ENCODE results near the gene IL25. TPM values are rescaled to one million over a fixed set of nuclear protein-coding genes. Genes with fewer than 3 reads are reported as not detected.

The IL25 gene
- polyA plus RNA-seq, 1 of the 3 experiments (the other 2 are of a cell fraction), result not detected

DNA sequence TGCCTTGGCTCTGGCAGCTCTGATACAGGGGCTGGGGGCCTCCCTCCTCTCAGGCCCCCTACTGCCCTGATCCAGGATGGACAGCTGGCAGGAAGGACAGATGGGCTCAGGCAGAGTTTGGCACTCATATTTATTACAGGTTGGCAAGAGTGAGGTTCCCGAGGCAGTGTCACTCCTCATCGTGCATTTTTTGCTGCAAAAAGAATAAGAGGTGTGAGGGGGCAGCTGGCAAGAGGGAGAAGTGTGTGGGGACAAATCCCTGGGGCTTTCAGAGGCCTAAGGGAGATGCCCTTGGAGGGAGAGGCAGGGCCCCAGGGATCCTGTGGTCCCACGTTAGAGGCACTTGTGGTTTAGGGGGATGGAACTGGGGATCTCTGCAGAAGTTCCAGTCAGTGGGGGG, 9.3 kb downstream of the IL25 start:
- no peak for DNase-seq
- POLR2A ChIA-PET, result no interaction called here
- Histone ChIP-seq H2AFZ (ENCODE audit: low read depth) (no peak overlapping the region), H3K36me3 (replicated peaks in 1 of 2; ENCODE audit: control insufficient read depth in 1 of 2, insufficient read depth in 2 of 2, low read length in 1 of 2) (no peaks in the 10 kb centered on the region), H3K4me3 (ENCODE audit: low read depth in 2 of 2, low read length in 1 of 2) (no peak overlapping the region), H3K27me3 (ENCODE audit: insufficient read depth) (peaks cover 8% of the 10 kb centered on the region), H3K4me1 (ENCODE audit: control insufficient read depth in 1 of 2, insufficient read depth in 2 of 2, low read depth in 1 of 2, low read length in 1 of 2) (peaks cover 0 to 3% of the 10 kb centered on the region in 2 experiments; a peak in 1 of 4 replicates), H3K9me3 (no peaks in the 10 kb centered on the region), H3F3A (replicated peaks; ENCODE audit: insufficient read depth) (no peaks in the 10 kb centered on the region), H3K9ac (no peak overlapping the region), H3K4me2 (no peak overlapping the region), H4K20me1 (ENCODE audit: insufficient read depth) (no peaks in the 10 kb centered on the region), H3K79me2 (ENCODE audit: insufficient read depth) (no peaks in the 10 kb centered on the region), H3K27ac (ENCODE audit: low read depth in 2 of 2, low read length in 1 of 2) (no peak overlapping the region), H3K9me2 (no peaks in the 10 kb centered on the region)
- CTCF ChIA-PET, result interaction anchor here (1.2 to 8.2 kb wide), 4 partner anchors 15 to 87 kb away, joined by 3 to 179 read pairs (median 22); partner anchors contain the start of gene PABPN1
- no peak for TF ChIP-seq TEAD4 (IDR thresholded peaks at IDR 0.05; ENCODE audit: borderline replicate concordance, insufficient read depth)
- TF ChIP-seq, protein P1, sequence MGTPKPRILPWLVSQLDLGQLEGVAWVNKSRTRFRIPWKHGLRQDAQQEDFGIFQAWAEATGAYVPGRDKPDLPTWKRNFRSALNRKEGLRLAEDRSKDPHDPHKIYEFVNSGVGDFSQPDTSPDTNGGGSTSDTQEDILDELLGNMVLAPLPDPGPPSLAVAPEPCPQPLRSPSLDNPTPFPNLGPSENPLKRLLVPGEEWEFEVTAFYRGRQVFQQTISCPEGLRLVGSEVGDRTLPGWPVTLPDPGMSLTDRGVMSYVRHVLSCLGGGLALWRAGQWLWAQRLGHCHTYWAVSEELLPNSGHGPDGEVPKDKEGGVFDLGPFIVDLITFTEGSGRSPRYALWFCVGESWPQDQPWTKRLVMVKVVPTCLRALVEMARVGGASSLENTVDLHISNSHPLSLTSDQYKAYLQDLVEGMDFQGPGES (IDR thresholded peaks at IDR 0.05; ENCODE audit: low read depth, low read length), result no peak
- WGBS (ENCODE audit: low lambda C conversion rate), result 6% methylated on average over 3 of the region's 3 CpGs

DNA sequence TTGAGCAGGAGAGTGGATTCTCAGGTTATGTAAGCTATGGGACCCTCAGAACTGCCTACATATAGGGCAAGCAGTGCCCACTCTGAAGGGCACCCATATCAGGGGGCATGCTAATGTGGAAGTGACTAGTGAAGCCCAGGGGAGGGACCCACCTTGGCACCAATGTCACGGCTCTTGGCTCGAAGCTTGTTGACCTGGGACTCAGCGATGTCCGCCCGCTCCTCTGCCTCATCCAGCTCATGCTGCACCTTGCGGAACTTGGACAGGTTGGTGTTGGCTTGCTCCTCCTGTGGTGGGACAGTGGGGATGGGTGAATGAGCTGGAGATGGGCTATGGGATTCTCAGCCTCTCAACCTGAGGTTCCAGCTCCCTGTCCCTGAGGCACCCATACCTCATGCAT, 9.7 kb downstream of the IL25 start:
- DNase-seq, result no peak
- no peak for TF ChIP-seq GATA2 (CRISPR knock-in tag; IDR thresholded peaks at IDR 0.05)
- TF ChIP-seq RCOR1 (IDR thresholded peaks at IDR 0.05; ENCODE audit: low read length), result no peak
- no peak for TF ChIP-seq RAD21 (IDR thresholded peaks at IDR 0.05; ENCODE audit: low read length)
- no peak for TF ChIP-seq FOSL2 (IDR thresholded peaks at IDR 0.05; ENCODE audit: borderline replicate concordance, low read depth)
- no peak for TF ChIP-seq CHD2 (IDR thresholded peaks at IDR 0.05; ENCODE audit: low read length, partially characterized antibody)
- no peak for TF ChIP-seq POLR2AphosphoS5 (IDR thresholded peaks at IDR 0.05; ENCODE audit: low read depth, low read length)
- no peak for TF ChIP-seq NRF1 (IDR thresholded peaks at IDR 0.05; ENCODE audit: low read depth, low read length)
- H3K4me1 ChIP-seq (ENCODE audit: control insufficient read depth in 1 of 2, insufficient read depth in 2 of 2, low read depth in 1 of 2, low read length in 1 of 2), result peaks cover 0 to 3% of the 10 kb centered on the region in 2 experiments; a peak in 1 of 4 replicates
- H3K27ac ChIP-seq (ENCODE audit: low read depth in 2 of 2, low read length in 1 of 2), result no peak overlapping the region
- H3K27me3 ChIP-seq (ENCODE audit: insufficient read depth), result peaks cover 8% of the 10 kb centered on the region
- no peak overlapping the region for H2AFZ ChIP-seq (ENCODE audit: low read depth)
- CTCF ChIA-PET, result interaction anchor here (1.1 to 8.2 kb wide), 6 partner anchors 13 to 87 kb away, joined by 3 to 179 read pairs (median 5); partner anchors contain the start of gene PABPN1
- POLR2A ChIA-PET, result interaction anchor here (0.5 kb wide), 1 partner anchor 113 kb away, joined by 3 read pairs; no protein-coding TSS in a partner anchor
- H3K4me2 ChIP-seq, result no peak overlapping the region
- H3K79me2 ChIP-seq (ENCODE audit: insufficient read depth), result no peaks in the 10 kb centered on the region
- no peaks in the 10 kb centered on the region for H3K9me3 ChIP-seq
- H3K36me3 ChIP-seq (replicated peaks in 1 of 2; ENCODE audit: control insufficient read depth in 1 of 2, insufficient read depth in 2 of 2, low read length in 1 of 2), result no peaks in the 10 kb centered on the region
- H3K4me3 ChIP-seq (ENCODE audit: low read depth in 2 of 2, low read length in 1 of 2), result no peak overlapping the region
- WGBS (ENCODE audit: low lambda C conversion rate), result 68% methylated on average over 6 of the region's 6 CpGs
- H3K9me2 ChIP-seq, result no peaks in the 10 kb centered on the region
- H3K9ac ChIP-seq, result no peak overlapping the region
- no peaks in the 10 kb centered on the region for H3F3A ChIP-seq (replicated peaks; ENCODE audit: insufficient read depth)
- H4K20me1 ChIP-seq (ENCODE audit: insufficient read depth), result no peaks in the 10 kb centered on the region

DNA sequence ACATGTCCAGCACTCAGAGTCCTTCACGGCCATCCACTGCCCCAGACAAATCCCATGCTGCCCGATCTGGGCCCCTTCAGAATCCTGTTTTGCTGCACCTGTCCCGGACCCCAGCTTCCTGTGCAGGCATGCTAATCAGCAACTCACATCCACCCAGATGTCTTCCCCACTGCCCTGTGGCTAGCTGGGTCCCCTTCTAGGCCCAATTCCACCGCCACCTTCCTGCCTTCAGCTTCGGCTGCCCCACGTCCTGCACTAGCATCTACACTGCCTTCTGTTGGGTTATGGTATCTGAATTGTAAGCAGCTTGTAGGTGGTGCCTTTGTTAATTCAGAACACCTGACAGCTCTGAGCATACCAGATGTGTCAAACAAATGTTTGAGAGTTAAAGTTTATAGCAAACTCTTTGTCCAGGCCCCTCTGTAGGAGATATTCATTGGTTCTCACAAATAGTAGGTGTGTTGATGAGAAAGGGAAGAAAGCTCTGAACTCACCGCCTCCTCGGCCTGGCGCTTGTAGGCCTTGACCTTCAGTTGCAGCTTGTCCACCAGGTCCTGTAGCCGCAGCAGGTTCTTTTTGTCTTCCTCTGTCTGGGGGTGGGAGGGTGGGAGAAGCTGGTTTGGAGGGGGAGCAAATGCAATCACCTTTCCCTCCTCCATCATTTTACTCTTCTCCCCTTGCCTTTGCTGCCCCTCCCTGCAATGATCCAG, 10.3 kb downstream of the IL25 start:
- CTCF ChIA-PET, result interaction anchor here (1.1 to 8.2 kb wide), 7 partner anchors 13 to 118 kb away, joined by 3 to 179 read pairs (median 4); partner anchors contain the start of gene PABPN1
- Histone ChIP-seq H3K9me2 (no peaks in the 10 kb centered on the region), H3K4me1 (ENCODE audit: control insufficient read depth in 1 of 2, insufficient read depth in 2 of 2, low read depth in 1 of 2, low read length in 1 of 2) (peaks cover 0 to 3% of the 10 kb centered on the region in 2 experiments; a peak in 1 of 4 replicates), H3K27me3 (ENCODE audit: insufficient read depth) (peaks cover 8% of the 10 kb centered on the region), H3K4me2 (no peak overlapping the region), H4K20me1 (ENCODE audit: insufficient read depth) (no peaks in the 10 kb centered on the region), H2AFZ (ENCODE audit: low read depth) (no peak overlapping the region), H3F3A (replicated peaks; ENCODE audit: insufficient read depth) (no peaks in the 10 kb centered on the region), H3K27ac (ENCODE audit: low read depth in 2 of 2, low read length in 1 of 2) (no peak overlapping the region), H3K36me3 (replicated peaks in 1 of 2; ENCODE audit: control insufficient read depth in 1 of 2, insufficient read depth in 2 of 2, low read length in 1 of 2) (no peaks in the 10 kb centered on the region), H3K79me2 (ENCODE audit: insufficient read depth) (no peaks in the 10 kb centered on the region), H3K4me3 (ENCODE audit: low read depth in 2 of 2, low read length in 1 of 2) (no peak overlapping the region), H3K9me3 (no peaks in the 10 kb centered on the region), H3K9ac (no peak overlapping the region)
- 34% methylated on average over 10 of the region's 10 CpGs for WGBS (ENCODE audit: low lambda C conversion rate)
- DNase-seq, result no peak
- POLR2A ChIA-PET, result interaction anchor here (0.5 kb wide), 1 partner anchor 113 kb away, joined by 3 read pairs; no protein-coding TSS in a partner anchor
- TF ChIP-seq FOXM1 (IDR thresholded peaks at IDR 0.05; ENCODE audit: low read depth) (no peak), CHD2 (IDR thresholded peaks at IDR 0.05; ENCODE audit: low read length, partially characterized antibody) (no peak), FOXJ3 (CRISPR knock-in tag; IDR thresholded peaks at IDR 0.05) (no peak)
- TF ChIP-seq, protein P2, sequence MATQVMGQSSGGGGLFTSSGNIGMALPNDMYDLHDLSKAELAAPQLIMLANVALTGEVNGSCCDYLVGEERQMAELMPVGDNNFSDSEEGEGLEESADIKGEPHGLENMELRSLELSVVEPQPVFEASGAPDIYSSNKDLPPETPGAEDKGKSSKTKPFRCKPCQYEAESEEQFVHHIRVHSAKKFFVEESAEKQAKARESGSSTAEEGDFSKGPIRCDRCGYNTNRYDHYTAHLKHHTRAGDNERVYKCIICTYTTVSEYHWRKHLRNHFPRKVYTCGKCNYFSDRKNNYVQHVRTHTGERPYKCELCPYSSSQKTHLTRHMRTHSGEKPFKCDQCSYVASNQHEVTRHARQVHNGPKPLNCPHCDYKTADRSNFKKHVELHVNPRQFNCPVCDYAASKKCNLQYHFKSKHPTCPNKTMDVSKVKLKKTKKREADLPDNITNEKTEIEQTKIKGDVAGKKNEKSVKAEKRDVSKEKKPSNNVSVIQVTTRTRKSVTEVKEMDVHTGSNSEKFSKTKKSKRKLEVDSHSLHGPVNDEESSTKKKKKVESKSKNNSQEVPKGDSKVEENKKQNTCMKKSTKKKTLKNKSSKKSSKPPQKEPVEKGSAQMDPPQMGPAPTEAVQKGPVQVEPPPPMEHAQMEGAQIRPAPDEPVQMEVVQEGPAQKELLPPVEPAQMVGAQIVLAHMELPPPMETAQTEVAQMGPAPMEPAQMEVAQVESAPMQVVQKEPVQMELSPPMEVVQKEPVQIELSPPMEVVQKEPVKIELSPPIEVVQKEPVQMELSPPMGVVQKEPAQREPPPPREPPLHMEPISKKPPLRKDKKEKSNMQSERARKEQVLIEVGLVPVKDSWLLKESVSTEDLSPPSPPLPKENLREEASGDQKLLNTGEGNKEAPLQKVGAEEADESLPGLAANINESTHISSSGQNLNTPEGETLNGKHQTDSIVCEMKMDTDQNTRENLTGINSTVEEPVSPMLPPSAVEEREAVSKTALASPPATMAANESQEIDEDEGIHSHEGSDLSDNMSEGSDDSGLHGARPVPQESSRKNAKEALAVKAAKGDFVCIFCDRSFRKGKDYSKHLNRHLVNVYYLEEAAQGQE (IDR thresholded peaks at IDR 0.05; ENCODE audit: low read depth, low read length), result no peak
